Stimulated activated CD8-positive, alpha-beta memory T cell treated with anti-CD3 and anti-CD28 coated beads, Interleukin-4, amount 100 ng/mL, for 4 hours (primary cell): ENCODE results near the gene VAV2.

Experiments used
- DNase-seq, 2 donors: peaks; one replicate each; pipeline ENCODE4 v3.0.0-alpha.2; 2020; ENCODE audit warnings: low read depth in 2 of 2, low spot score in 1 of 2

The VAV2 gene

GRCh38 chr9:133715295-133715865 is 276.7 kb downstream of the VAV2 start:
- DNase-seq: no peak

DNA sequence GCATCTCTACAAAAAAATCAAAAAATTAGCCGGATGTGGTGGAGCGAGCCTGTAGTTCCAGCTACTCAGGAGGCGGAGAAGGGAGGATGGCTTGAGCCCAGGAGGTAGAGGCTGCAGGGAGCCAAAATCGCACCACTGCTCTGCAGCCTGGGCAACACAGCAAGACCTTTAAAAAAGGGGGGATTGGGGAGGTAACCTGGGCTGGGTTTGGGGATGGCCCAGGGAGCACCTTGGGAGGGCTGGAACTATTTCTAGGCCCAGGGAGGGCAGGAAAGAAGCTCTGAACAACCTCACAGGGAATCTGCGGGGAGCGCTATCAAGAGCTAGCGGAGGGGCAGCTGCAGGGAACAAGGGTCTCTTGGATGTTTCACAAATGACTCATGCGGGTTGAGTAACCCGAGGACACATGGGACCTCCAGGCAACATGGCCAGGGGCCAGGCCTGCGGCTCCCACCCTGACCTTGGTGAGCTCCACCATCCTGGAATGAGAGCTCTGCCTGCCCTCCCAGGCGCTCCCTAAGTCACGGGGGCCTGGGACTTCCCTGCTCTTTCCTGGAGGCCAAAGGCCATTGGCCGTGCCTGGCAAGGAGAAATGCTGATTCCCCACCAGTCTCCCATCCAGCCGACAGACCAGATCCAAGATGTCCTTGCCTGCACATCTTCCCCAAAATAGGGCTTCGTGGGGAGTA is 277.4 kb downstream of the VAV2 start:
- no peak for DNase-seq

DNA sequence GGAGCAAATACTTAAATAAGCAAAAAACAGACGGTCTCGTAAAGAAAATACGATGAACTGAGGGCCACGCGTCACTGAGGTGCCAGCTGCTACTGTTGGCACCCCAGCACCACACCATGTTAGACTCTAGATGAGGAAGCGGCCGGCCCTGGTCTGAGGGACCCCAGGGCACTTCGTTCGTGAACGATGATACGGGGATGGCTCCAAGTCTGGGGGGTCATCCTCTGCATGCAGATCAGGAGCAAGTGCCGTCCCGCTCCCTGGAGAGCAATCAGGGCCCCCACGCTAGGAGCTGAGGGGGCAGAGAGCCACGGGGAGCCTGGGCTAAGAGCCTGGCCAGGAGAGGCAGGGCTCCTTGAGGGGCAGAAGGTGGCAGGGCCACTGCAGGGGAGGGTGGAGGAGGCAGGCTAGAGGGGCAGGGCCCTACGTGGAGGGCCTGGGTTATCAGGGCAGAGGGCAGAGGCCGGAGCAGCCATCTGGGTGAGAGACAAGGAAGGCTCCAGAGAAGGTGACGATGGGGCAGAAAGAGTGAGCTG is 278.1 kb downstream of the VAV2 start:
- no peak for DNase-seq

- DNase-seq: no peak
Observed at GRCh38 chr9:133713150-133713959, 278.8 kb downstream of the VAV2 start.

DNA sequence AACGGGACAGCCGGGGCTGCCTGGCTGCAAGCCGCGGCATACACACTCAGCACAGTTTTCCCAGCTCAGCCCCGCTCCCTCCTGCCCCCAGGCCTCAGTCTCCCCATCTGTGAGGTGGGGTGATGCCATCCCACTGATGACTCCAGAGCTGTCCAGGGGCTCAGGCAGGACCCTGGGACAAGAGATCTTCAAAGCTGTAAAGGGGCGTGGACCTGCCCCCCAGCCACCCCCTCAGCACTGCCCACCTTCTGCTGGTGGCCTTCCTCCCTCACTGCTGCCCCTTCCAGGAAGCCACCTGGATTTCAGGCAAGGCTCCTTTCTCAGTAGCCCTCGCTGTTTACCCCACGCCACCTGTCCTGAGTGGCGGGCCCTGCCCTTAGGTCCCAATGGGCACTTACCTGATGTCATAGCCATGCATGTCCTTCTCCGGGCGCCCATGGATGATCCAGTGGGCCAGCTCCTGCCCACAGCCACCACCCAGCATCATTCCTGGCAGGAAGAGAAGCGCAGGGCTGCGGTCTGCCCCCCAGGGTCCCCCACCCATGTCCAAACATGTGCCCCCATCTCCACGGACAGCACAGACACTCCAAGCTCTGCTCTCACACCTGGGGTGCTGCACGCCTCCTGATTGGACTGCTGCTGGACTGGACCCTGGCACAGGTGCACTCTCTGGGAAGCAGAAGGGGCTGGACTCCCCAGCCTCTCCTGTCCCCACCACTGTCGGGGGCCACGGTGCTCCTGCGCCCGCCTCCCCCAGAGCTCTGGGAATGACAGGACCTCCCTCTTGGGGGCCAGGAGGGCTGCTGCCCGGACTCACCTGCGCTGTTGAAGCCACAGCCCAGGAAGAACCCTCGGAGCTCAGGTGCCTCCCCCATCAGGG is 279.7 kb downstream of the VAV2 start:
- no peak for DNase-seq
